Activated CD8-positive, alpha-beta memory T cell treated with anti-CD3 and anti-CD28 coated beads, Interleukin-2, amount 50 U/mL, for 4 hours (primary cell): ENCODE data around the gene TSFM.
A peak's percentile ranks its signal among the peaks of the same experiment; 100 is the strongest.

Experiments
- DNase-seq: peaks from one replicate; pipeline ENCODE4 v3.0.0-alpha.2; 2020

Gene TSFM

DNA sequence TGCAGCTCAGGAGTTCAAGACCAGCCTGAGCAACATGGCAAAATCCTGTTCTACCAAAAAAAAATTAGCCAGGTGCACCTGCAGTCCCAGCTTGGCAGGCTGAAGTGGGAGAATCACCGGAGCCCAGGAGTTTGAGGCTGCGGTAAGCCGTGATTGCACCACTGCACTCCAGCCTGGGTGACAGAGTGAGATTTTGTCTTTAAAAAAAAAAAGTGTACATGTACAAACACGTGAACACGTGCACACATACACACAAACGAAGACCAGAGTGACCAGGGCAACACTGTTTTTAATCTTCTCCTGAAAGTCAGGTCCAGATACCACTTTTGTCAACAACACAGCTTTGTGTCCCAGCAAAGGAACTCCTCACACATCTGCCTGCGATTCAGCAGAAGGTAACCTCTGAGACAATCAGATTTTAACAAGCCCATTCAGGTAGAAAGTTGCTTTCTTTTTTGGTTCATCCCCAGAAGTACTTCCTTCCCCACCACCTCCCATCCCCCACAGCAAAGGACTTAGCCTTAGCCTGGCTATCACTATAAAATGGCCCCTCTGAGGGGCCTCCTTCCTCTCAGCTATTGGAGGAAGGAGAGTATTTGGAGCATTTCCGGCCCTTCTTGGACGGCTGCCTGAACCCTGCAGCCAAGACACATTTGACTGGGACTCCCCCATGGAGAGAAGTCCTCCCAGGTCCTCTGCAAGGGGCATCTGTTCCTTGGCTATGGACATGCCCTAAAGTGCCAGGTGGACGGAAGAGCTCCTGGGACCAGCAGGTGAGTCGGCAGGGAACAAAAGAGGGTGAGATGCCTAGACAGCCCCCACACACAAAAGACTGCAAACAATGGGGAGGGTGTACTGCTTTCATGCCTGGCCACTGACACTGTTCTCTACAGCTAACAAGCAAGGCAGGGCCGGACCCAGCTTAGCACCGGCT is 54.1 kb downstream of the TSFM start:
- no peak for DNase-seq

DNA sequence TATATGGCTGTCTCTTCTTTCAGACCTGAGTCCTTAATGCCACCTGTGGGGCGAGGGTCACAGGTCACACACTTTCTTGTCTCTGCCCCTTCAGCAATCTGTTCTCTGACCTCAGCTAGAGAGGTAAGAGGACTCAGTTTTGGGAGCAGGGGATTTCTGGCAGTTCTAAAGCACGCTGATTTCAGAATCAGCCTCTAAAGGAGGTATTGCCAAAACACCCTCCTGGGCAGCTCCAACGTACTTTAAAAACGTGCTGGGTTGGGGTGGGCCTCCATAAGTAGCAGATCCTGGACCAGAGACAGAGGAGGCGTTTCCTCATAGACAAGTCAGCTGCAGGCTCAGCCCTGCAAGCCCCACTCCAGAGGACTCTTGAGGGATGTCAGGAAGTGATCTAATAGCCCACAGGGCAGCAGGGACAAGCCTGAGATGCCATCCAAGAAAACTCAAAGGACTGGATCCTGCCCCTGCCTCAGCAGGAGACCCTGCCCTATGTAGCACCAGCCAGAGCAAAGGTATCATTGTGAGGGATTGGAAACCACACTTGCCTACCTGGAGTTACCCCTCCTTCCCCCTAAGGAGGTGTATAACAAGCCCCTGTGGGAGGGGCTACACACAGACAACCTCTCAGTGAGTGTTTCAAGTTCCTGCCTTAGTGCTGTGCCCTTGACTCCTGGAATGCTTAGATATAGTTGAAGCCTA is 55.4 kb downstream of the TSFM start:
- no peak for DNase-seq

DNA sequence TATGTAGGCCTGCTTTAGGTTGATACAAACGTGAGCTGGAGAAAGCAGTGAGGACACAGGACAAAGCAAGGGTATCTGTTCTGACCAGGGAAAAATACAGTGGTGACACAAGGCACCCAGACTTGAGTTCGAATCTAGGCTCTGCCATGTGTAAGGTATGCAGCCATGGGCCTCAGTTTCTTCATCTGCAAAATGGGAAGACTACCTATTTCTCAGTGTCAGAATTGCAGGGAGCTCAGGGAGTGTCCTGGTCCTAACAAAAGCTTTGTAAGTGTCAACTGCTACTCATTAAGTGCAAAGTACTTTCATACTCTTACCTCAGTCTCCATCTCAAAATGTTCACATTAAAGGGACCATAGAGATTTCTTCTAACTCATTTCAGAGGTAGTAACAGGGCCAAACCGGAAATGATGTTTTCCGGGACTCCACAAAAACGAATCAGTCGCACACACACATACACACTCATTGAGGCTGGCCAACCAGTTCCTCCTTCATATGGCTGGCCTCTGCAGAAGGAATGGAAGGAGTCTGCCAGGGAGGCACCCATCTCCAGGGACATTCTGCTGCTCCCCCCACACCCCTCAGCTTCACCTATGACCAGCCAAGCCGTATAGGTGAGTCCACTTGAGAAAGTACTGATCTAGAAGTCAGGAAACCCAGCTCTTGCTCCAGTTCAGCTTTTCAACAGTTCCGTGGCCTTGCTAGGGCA is 56.2 kb downstream of the TSFM start:
- DNase-seq: no peak

DNA sequence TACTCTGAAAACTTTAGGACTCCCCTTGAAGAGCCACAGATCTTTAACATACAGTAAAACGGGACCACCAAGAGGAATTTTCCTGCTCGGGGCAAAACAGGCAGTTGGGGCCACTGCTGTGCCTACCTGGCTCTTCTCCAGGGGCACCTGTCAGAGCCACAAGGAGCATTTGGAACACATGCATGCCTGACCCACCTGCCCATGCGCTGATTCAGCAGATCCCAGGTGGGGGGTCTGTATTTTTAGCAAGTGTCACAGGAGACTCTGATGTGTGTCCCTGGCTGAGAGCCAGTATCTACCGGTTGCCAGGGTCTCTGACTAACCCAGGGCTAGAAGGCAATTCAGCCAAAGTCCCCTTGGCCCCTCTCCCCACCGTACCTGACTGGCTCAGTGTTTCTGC is 57.4 kb downstream of the TSFM start:
- no peak for DNase-seq

DNA sequence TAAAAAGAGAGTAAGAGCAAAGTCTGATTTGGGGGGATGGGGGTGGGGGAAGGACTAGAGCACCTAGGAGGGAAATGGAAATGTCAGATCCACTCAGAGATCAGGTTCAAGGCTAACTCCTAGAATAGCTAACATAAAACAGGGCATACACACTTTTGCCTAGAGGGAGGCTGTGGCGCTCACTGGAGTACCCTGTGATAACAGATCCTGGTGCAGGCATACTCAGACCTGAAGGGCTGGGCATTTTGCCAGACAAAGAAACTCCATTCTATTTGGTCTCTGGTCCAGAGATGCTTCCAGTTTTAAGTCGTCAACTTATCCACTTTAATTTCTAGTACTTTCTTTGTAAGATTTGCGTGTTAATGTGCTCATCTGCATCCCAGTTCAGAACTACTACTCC is 58.1 kb downstream of the TSFM start:
- DNase-seq: no peak

DNA sequence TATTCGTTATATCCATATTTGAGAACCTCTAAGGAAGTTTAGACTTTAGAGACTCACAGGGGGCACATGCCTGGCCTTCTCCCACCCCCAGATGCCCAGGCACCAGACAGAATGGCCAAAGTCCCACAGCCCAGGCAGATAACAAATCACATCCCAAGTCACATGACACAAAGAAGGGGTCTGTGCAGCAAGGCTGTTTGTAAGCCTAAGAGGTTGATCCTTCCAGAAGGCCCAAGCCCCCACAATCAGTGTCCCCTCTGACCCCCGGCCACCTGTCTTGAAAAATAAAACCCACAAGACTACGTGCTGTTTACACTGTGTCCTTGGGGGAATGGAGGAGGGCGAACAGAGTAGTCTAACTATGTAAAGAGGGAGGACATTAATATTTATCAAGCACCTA is 58.9 kb downstream of the TSFM start:
- no peak for DNase-seq

DNA sequence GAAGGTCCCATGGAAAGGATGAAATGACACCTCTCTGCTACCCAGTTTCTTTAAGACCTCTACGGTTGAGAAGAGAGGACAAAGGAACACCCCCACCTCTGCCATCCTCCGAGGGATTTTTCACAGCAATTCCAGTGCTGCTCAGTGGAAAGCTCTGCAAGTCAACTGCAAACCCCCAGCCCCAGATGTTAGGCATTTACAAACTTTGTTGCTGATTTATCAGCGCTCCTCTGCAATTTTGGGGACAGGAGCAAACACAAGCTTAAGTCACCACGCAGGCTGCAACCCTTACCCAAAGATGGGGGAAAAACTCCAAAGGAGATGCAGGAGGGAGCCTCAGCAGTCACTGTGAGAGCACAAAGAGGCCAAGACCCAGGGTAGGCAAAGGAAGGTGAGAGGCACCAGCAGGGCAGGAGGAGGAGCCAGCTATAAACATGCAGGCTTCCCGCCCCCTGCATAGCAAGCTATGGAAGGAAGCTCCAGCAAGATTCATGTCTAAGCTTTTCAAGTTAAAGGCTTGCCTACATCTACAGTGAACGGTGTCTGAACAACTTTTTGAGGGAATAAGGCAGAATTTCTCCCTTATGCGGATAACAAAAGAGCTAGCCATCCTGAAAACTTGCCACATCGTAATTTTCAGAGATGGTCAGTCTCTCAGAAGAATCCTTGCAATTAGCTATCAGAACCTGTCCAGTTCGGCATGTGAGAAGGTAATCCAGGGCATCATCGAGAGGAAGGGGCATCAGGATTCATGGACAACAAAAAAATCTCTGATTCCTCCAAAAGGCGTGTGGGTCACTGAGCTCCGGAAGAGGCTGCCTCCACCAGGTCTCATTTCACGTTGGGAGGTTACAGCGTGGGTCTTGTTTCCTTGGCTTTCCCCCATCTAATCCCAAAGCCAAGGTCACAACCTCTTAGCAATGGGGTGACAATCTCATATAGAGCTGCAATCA is 60.0 kb downstream of the TSFM start:
- no peak for DNase-seq

DNA sequence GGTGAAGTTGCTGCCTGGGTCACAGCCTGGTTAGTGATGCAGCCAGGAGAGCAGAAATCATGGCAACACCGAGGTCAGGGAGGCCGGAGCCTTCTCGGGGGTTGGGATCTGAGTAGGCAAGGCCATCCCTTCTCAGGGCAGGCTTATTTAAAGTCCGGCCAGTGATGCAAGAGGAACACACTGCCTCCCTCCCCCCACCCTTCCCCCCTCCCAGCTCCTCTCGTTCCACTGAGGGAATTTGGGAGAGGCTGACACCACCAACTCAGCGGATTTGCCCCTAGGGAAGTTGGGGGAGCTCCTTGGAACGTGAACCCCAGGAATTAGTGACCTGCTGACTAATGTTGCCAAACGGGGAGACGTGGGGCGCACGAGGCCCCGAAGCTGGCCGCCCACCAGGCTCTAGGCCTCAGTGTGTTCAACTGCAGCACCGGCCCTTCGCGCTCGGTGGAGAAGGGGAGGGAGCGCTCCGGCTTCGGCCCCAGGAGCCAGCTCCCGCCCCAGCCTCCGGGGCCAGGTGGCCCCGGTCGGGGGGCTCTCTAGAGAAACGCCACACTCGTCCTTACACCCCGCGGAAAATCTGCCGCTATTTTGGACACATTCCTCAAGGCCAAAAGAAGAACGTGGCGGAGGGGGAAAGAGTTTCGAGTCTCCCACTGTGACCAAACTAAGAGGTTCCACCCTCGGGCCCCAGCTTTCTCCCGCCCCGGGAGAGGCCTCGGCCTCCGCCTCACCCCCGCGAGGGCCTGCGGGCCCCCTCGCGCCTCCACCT is 62.3 kb downstream of the TSFM start:
- no peak for DNase-seq

DNA sequence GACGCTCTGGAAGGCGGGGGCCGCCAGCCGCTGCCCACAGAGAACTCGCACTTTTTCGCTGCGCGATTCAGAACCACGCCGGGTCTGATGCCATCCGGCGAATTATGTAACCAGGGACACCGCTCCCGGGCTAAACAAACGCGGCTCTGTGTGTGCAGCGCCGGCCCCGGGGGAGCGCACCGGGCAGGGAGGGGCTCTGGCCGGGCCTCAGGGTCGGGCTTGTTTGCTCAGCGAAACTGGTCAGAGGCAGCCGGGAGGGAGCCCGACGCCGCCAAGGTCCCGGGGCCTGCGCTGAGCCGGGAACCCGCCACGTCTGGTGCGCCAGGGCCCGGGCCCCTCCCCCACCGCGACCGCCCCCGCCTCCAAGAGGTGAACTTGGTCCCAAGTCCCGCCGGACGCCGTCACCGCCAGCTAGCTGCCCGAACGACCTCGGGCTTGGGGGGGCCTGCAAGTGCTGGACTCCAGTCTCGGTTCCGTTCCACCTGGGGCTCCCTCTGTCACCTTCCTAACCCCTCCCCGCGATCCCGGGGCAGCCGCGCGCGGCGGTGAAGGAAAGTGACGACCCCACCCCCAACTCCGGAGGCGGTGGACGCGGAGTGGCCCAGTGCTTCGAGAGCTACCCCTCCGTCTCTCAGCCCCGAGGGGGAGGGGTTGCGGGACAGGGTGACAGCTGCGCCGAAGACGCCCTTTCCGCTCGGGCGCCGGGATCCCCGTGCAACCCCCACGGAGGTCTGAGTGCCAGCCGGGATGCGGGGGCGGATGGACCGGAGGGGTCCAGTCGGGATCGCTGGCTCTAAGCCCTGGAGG is 63.1 kb downstream of the TSFM start:
- peak; percentile 67 for DNase-seq

DNA sequence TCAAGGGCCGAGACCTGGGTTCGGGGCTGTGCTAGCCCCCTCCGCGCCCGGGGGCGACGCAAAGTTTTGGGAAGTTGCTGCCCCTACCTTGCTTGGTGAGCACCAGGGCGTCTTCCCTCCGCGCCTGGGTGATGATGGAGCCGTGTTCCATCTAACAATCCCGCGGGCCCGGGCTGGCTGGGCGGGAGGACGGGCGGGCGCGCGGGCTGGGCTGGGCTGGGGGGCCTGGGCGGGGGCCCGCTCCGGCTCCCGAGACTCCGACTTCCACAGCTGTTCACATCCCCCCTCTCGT is 63.6 kb downstream of the TSFM start:
- no peak for DNase-seq

DNA sequence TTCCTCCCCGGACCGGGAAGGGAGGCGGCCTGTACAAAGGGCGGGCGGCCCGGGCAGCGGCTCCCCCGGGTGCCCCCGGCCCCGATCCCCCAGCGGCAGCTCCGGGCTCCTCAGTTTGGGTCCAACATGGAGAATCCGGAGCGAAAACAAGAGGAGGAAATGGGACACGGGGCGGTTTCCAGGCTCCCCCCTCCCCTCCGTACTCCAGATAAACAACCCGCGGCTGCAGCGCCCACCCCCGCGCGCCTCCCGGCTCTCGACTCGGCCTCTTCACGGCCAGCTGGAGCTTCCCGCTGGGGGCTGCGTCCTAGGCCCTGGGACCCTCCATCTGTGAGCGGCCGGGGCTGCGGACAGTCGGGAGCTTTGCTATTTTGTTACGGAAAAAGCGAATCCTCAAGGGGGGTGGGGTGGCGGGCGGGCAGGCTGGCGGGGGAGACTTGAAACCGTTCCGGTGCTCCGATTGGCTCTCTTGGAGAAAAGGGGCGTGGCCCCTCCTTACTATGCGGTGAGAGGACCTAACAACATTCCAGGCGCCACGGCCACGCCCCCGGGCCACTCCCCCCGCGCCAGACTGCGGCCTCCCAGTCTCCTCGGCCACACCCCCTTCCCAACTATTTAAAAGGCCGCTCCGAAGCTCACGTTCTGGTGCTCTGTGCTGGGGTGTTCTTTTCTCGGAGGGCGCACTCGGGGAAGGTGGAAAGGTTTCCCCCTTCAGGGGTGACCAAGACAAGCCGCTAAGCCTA is 64.2 kb downstream of the TSFM start, which contains the start of gene CTDSP2:
Gene CTDSP2, minus strand, starts transcription at position 153 of the 743 bp plus-strand sequence. CDS start 294 bp downstream, outside the sequence.
- DNase-seq: peak; percentile 91
